PC-9 (cell line): ENCODE data around the gene ZFP1.

Experiments used
- CTCF ChIP-seq: fragments of 200-600 bp; sonication (generic); conservative IDR thresholded peaks from 2 replicates; pipeline ENCODE4 v1.6.1; 2017; ENCODE audit warnings: mixed run types, antibody characterized with exemption, mild to moderate bottlenecking, moderate library complexity
- EZH2 ChIP-seq: fragments of 200-600 bp; sonication (generic); IDR thresholded peaks from 2 replicates; pipeline ENCODE4 v1.8.0; 2017; ENCODE audit warnings: antibody characterized with exemption, low read depth

DNA sequence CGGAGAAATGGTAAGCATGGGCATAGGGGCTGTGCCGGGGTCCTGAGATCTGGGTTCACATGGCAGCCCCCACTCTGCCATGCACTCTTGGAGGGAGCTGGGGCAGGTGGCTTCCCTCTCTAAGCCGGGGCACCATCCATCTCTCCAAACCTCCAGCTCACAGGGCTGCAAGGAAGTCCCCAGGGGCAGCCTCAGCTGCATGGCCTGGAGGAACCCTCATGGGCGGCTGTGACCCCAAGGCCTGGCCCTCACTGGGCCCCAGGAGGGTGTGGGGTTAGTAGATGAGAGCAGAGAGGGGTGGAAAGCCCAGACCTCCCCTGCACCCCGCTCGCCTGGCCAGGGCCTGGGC, 56.1 kb downstream of the ZFP1 start:
- TF ChIP-seq CTCF (no peak), EZH2 (no peak)
